GM23338 (cell line): ENCODE measurements around the gene TMEM178A. TPM values are rescaled to one million over a fixed set of nuclear protein-coding genes. Genes with fewer than 3 reads are reported as not detected.

ENCODE experiments used
- ATAC-seq: fragments of 200-7000 bp; cut with Tn5 transposase; 3 replicates; pipeline ENCODE4 v1.9.1; 2020
- DNase-seq: peaks from one replicate; pipeline ENCODE4 v3.0.0-alpha.2; 2015; ENCODE audit warnings: low spot score
- H2AFZ ChIP-seq: fragments of 200-600 bp; sonication (generic); 2 replicates; pipeline ENCODE4 v1.8.0; 2016; ENCODE audit warnings: antibody characterized with exemption, mild to moderate bottlenecking, moderate library complexity
- H3F3A ChIP-seq: fragments of 200-600 bp; sonication (generic); replicated peaks from 2 replicates; pipeline ENCODE4 v1.8.0; 2017; ENCODE audit warnings: antibody characterized with exemption, mixed run types, low read depth
- H3K27ac ChIP-seq: fragments of 200-600 bp; sonication (generic); 2 replicates; pipeline ENCODE4 v1.6.1; 2016; ENCODE audit warnings: low read depth
- H3K27me3 ChIP-seq: fragments of 200-600 bp; sonication (generic); 2 replicates; pipeline ENCODE4 v1.8.0; 2016; ENCODE audit warnings: mild to moderate bottlenecking, mixed run types, moderate library complexity; ENCODE audit not compliant: insufficient read depth
- H3K36me3 ChIP-seq: fragments of 200-600 bp; sonication (generic); 2 replicates; pipeline ENCODE4 v1.8.0; 2016; ENCODE audit warnings: mild to moderate bottlenecking; ENCODE audit not compliant: insufficient read depth
- H3K4me1 ChIP-seq: fragments of 200-600 bp; sonication (generic); 2 replicates; pipeline ENCODE4 v1.8.0; 2016; ENCODE audit warnings: mild to moderate bottlenecking, moderate library complexity; ENCODE audit not compliant: insufficient read depth
- H3K4me2 ChIP-seq: fragments of 200-600 bp; sonication (generic); 2 replicates; pipeline ENCODE4 v1.7.1; 2017; ENCODE audit warnings: mixed run types
- H3K4me3 ChIP-seq: fragments of 200-600 bp; sonication (generic); 2 replicates; pipeline ENCODE4 v1.6.1; 2016; ENCODE audit warnings: mixed run types
- H3K79me2 ChIP-seq: fragments of 200-600 bp; sonication (generic); replicated peaks from 2 replicates; pipeline ENCODE4 v1.8.0; 2017; ENCODE audit warnings: mild to moderate bottlenecking; ENCODE audit not compliant: insufficient read depth
- H3K9me2 ChIP-seq: fragments of 200-600 bp; sonication (generic); 2 replicates; pipeline ENCODE4 v1.8.0; 2017; ENCODE audit not compliant: insufficient read depth
- H4K20me1 ChIP-seq: fragments of 200-600 bp; sonication (generic); replicated peaks from 2 replicates; pipeline ENCODE4 v1.8.0; 2017; ENCODE audit warnings: mild to moderate bottlenecking; ENCODE audit not compliant: insufficient read depth
- H3K27ac Mint-ChIP-seq: 2 replicates; pipeline ENCODE4 v1.8.0; 2020; ENCODE audit warnings: inconsistent platforms, mild to moderate bottlenecking, moderate library complexity, mixed read lengths
- H3K27me3 Mint-ChIP-seq: 3 replicates; pipeline ENCODE4 v1.8.0; 2022; ENCODE audit warnings: low read depth, mild to moderate bottlenecking, moderate library complexity, mixed read lengths, inconsistent platforms; ENCODE audit not compliant: insufficient read depth, poor library complexity
- H3K36me3 Mint-ChIP-seq: 3 replicates; pipeline ENCODE4 v1.8.0; 2021; ENCODE audit warnings: low read depth, mild to moderate bottlenecking, inconsistent platforms, moderate library complexity, mixed read lengths
- H3K4me1 Mint-ChIP-seq: 3 replicates; pipeline ENCODE4 v1.8.0; 2020; ENCODE audit warnings: mild to moderate bottlenecking, inconsistent platforms, mixed read lengths
- H3K4me3 Mint-ChIP-seq: 3 replicates; pipeline ENCODE4 v1.8.0; 2021; ENCODE audit warnings: moderate library complexity, mild to moderate bottlenecking, inconsistent platforms, mixed read lengths
- H3K9me3 Mint-ChIP-seq: 3 replicates; pipeline ENCODE4 v1.8.0; 2020; ENCODE audit warnings: moderate library complexity, mild to moderate bottlenecking, inconsistent platforms, mixed read lengths
- CREB1 ChIP-seq: fragments of 250-450 bp; sonication (Bioruptor Pico); IDR thresholded peaks from 2 replicates; pipeline ENCODE4 v1.5.0; 2020; ENCODE audit warnings: low read depth, mild to moderate bottlenecking, moderate library complexity
- EZH2 ChIP-seq: fragments of 200-600 bp; sonication (generic); IDR thresholded peaks from one replicate; pipeline ENCODE4 v1.8.0; 2017; ENCODE audit warnings: antibody characterized with exemption, mild to moderate bottlenecking, low read depth; ENCODE audit not compliant: unreplicated experiment
- EZH2phosphoT487 ChIP-seq: fragments of 200-600 bp; sonication (generic); IDR thresholded peaks from one replicate; pipeline ENCODE4 v1.8.1; 2018; ENCODE audit warnings: antibody characterized with exemption; ENCODE audit not compliant: unreplicated experiment
- JUNB ChIP-seq: IDR thresholded peaks from one replicate; pipeline ENCODE4 v1.6.1; 2016; ENCODE audit warnings: antibody characterized with exemption; ENCODE audit not compliant: unreplicated experiment
- NANOG ChIP-seq: IDR thresholded peaks from 2 replicates; pipeline ENCODE4 v1.6.1; 2016; ENCODE audit warnings: antibody characterized with exemption, borderline replicate concordance
- POLR2AphosphoS5 ChIP-seq: IDR thresholded peaks from 2 replicates; pipeline ENCODE4 v1.6.1; 2016; ENCODE audit warnings: antibody characterized with exemption, low read depth
- STAT1 ChIP-seq: IDR thresholded peaks from one replicate; pipeline ENCODE4 v1.6.1; 2016; ENCODE audit warnings: antibody characterized with exemption; ENCODE audit not compliant: unreplicated experiment
- ZNF114 ChIP-seq: fragments of 250-450 bp; sonication (Bioruptor Pico); IDR thresholded peaks from 2 replicates; pipeline ENCODE4 v1.5.0; 2020; ENCODE audit warnings: mild to moderate bottlenecking, moderate library complexity
- polyA plus RNA-seq: library from polyadenylated mRNA; unstranded; fragments of >200 nt; fragmentation: Nextera tagmentation; extraction: Ambion mirVana; gene quantifications from 2 replicates; pipeline ENCODE4 v1.2.1, GENCODE V29; 2016
- total RNA-seq: library from RNA; depleted of rRNA; stranded (reverse); fragments of >200 nt; shearing (Covaris generic); gene quantifications from 2 replicates; pipeline ENCODE4 v1.2.3, GENCODE V29; 2014
- TF ChIP-seq, protein P1 (sequence below): IDR thresholded peaks from 2 replicates; pipeline ENCODE4 v1.6.1; 2016; ENCODE audit warnings: antibody characterized with exemption
- TF ChIP-seq, protein P2 (sequence below): IDR thresholded peaks from one replicate; pipeline ENCODE4 v1.6.1; 2018; ENCODE audit warnings: antibody characterized with exemption; ENCODE audit not compliant: unreplicated experiment
- TF ChIP-seq, protein P3 (sequence below), 2 experiments: fragments of 200-600 bp in 1 of 2; sonication (generic) in 1 of 2; conservative IDR thresholded peaks; 2 replicates each; pipeline versions ENCODE4 v1.5.1 to v1.6.1; 2016 to 2017; ENCODE audit warnings: antibody characterized with exemption in 2 of 2, low read depth in 2 of 2, mild to moderate bottlenecking in 2 of 2, moderate library complexity in 1 of 2
- TF ChIP-seq, protein P4 (sequence below): fragments of 250-450 bp; sonication (Bioruptor Pico); IDR thresholded peaks from 2 replicates; pipeline ENCODE4 v1.5.0; 2020; ENCODE audit warnings: mild to moderate bottlenecking, moderate library complexity

The TMEM178A gene
- total and polyA plus RNA-seq, 2 experiments from 2014 or later: 10.3 to 12.3 TPM

DNA sequence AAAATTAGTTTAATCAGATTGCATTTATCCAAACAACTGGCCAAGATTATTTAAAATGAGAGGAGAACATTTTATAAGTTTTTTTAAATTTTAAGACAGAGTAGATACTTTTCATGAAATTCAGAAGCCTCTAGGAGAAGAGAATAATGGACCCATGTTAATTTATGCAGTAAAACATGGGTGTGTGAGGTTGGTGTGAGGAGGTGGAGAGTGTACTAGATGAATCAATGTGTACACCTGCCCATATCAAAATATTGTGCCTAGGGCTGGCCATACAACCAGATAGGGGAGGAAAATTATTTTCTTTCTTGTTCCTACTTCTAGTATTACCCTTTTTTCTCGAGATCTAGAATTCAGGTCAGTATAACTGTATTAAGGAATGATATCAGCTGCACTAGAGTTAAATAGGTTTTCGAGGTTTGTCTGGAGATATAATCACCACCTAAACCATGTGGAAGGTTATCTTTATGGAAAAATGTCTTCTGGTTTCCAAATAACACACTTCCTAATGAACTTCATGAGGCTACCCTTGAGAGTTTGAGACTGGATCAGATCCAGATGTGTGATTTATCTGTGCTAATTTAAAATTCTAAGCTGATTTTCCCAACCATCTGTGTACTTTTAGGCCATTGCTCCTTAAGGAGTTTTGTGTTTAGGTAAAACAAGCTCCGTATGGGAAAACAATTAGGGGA lies 37.6 kb downstream of the TMEM178A start (continued):
- TF ChIP-seq JUNB: no peak
- TF ChIP-seq EZH2phosphoT487: no peak
- TF ChIP-seq, protein P1, sequence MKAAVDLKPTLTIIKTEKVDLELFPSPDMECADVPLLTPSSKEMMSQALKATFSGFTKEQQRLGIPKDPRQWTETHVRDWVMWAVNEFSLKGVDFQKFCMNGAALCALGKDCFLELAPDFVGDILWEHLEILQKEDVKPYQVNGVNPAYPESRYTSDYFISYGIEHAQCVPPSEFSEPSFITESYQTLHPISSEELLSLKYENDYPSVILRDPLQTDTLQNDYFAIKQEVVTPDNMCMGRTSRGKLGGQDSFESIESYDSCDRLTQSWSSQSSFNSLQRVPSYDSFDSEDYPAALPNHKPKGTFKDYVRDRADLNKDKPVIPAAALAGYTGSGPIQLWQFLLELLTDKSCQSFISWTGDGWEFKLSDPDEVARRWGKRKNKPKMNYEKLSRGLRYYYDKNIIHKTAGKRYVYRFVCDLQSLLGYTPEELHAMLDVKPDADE: no peak
- no peak for TF ChIP-seq ZNF114 (CRISPR knock-in tag)
- TF ChIP-seq, protein P2, sequence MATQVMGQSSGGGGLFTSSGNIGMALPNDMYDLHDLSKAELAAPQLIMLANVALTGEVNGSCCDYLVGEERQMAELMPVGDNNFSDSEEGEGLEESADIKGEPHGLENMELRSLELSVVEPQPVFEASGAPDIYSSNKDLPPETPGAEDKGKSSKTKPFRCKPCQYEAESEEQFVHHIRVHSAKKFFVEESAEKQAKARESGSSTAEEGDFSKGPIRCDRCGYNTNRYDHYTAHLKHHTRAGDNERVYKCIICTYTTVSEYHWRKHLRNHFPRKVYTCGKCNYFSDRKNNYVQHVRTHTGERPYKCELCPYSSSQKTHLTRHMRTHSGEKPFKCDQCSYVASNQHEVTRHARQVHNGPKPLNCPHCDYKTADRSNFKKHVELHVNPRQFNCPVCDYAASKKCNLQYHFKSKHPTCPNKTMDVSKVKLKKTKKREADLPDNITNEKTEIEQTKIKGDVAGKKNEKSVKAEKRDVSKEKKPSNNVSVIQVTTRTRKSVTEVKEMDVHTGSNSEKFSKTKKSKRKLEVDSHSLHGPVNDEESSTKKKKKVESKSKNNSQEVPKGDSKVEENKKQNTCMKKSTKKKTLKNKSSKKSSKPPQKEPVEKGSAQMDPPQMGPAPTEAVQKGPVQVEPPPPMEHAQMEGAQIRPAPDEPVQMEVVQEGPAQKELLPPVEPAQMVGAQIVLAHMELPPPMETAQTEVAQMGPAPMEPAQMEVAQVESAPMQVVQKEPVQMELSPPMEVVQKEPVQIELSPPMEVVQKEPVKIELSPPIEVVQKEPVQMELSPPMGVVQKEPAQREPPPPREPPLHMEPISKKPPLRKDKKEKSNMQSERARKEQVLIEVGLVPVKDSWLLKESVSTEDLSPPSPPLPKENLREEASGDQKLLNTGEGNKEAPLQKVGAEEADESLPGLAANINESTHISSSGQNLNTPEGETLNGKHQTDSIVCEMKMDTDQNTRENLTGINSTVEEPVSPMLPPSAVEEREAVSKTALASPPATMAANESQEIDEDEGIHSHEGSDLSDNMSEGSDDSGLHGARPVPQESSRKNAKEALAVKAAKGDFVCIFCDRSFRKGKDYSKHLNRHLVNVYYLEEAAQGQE: no peak
- no peak for TF ChIP-seq CREB1 (CRISPR knock-in tag)
- no peak for TF ChIP-seq NANOG

DNA sequence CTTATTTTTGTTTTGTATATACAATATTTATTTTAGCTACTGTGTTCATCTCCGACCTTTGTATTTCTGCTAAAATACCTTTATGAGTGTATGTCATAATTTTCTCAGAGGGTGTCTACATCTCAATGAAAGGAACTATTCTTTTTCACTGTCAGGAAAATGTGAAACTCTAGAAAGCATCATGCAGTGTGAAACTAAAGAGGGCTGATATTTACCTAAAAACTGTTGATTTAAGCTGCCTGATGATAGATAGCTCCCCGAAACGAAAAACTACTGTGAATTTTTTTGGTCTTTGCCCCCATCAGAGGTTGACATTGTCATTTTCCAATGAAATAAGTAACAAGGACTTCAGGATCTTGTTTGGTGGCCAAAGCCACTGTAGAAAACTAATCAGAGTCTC lies 38.8 kb downstream of the TMEM178A start:
- Mint-ChIP-seq H3K9me3 (peaks cover 19% of the 10 kb centered on the region), H3K4me1 (no peaks in the 10 kb centered on the region), H3K4me3 (no peak overlapping the region), H3K27me3 (no peaks in the 10 kb centered on the region), H3K27ac (no peak overlapping the region), H3K36me3 (peaks cover 25% of the 10 kb centered on the region)
- no peak for ATAC-seq
- H3K4me1 ChIP-seq: no peaks in the 10 kb centered on the region
- no peaks in the 10 kb centered on the region for H3K27me3 ChIP-seq
- 0 out of 2 replicates have a peak, but pooled peaks cover 2% of the 10 kb centered on the region for H3K79me2 ChIP-seq
- H2AFZ ChIP-seq: no peak overlapping the region
- H3K4me2 ChIP-seq: no peak overlapping the region
- no peak overlapping the region for H3K4me3 ChIP-seq
- H3K36me3 ChIP-seq: peaks cover 6% of the 10 kb centered on the region; the same call in 1 of the 2 replicates
- no peak for DNase-seq
- no peaks in the 10 kb centered on the region for H4K20me1 ChIP-seq
- H3K9me2 ChIP-seq: no peaks in the 10 kb centered on the region
- no peaks in the 10 kb centered on the region for H3F3A ChIP-seq
- no peak overlapping the region for H3K27ac ChIP-seq
- TF ChIP-seq, protein P3, sequence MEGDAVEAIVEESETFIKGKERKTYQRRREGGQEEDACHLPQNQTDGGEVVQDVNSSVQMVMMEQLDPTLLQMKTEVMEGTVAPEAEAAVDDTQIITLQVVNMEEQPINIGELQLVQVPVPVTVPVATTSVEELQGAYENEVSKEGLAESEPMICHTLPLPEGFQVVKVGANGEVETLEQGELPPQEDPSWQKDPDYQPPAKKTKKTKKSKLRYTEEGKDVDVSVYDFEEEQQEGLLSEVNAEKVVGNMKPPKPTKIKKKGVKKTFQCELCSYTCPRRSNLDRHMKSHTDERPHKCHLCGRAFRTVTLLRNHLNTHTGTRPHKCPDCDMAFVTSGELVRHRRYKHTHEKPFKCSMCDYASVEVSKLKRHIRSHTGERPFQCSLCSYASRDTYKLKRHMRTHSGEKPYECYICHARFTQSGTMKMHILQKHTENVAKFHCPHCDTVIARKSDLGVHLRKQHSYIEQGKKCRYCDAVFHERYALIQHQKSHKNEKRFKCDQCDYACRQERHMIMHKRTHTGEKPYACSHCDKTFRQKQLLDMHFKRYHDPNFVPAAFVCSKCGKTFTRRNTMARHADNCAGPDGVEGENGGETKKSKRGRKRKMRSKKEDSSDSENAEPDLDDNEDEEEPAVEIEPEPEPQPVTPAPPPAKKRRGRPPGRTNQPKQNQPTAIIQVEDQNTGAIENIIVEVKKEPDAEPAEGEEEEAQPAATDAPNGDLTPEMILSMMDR (conservative IDR thresholded peaks at IDR 0.05; ENCODE audit: low read depth in 2 of 2): no peak
- TF ChIP-seq EZH2: no peak
- no peak for TF ChIP-seq CREB1 (CRISPR knock-in tag)
- TF ChIP-seq, protein P4, sequence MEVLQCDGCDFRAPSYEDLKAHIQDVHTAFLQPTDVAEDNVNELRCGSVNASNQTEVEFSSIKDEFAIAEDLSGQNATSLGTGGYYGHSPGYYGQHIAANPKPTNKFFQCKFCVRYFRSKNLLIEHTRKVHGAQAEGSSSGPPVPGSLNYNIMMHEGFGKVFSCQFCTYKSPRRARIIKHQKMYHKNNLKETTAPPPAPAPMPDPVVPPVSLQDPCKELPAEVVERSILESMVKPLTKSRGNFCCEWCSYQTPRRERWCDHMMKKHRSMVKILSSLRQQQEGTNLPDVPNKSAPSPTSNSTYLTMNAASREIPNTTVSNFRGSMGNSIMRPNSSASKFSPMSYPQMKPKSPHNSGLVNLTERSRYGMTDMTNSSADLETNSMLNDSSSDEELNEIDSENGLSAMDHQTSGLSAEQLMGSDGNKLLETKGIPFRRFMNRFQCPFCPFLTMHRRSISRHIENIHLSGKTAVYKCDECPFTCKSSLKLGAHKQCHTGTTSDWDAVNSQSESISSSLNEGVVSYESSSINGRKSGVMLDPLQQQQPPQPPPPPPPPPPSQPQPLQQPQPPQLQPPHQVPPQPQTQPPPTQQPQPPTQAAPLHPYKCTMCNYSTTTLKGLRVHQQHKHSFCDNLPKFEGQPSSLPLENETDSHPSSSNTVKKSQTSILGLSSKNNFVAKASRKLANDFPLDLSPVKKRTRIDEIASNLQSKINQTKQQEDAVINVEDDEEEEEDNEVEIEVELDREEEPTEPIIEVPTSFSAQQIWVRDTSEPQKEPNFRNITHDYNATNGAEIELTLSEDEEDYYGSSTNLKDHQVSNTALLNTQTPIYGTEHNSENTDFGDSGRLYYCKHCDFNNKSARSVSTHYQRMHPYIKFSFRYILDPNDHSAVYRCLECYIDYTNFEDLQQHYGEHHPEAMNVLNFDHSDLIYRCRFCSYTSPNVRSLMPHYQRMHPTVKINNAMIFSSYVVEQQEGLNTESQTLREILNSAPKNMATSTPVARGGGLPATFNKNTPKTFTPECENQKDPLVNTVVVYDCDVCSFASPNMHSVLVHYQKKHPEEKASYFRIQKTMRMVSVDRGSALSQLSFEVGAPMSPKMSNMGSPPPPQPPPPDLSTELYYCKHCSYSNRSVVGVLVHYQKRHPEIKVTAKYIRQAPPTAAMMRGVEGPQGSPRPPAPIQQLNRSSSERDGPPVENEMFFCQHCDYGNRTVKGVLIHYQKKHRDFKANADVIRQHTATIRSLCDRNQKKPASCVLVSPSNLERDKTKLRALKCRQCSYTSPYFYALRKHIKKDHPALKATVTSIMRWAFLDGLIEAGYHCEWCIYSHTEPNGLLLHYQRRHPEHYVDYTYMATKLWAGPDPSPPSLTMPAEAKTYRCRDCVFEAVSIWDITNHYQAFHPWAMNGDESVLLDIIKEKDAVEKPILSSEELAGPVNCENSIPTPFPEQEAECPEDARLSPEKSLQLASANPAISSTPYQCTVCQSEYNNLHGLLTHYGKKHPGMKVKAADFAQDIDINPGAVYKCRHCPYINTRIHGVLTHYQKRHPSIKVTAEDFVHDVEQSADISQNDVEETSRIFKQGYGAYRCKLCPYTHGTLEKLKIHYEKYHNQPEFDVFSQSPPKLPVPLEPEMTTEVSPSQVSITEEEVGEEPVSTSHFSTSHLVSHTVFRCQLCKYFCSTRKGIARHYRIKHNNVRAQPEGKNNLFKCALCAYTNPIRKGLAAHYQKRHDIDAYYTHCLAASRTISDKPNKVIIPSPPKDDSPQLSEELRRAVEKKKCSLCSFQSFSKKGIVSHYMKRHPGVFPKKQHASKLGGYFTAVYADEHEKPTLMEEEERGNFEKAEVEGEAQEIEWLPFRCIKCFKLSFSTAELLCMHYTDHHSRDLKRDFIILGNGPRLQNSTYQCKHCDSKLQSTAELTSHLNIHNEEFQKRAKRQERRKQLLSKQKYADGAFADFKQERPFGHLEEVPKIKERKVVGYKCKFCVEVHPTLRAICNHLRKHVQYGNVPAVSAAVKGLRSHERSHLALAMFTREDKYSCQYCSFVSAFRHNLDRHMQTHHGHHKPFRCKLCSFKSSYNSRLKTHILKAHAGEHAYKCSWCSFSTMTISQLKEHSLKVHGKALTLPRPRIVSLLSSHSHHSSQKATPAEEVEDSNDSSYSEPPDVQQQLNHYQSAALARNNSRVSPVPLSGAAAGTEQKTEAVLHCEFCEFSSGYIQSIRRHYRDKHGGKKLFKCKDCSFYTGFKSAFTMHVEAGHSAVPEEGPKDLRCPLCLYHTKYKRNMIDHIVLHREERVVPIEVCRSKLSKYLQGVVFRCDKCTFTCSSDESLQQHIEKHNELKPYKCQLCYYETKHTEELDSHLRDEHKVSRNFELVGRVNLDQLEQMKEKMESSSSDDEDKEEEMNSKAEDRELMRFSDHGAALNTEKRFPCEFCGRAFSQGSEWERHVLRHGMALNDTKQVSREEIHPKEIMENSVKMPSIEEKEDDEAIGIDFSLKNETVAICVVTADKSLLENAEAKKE: no peak
- no peak for TF ChIP-seq JUNB
- TF ChIP-seq POLR2AphosphoS5: no peak
- TF ChIP-seq STAT1: no peak
- no peak for TF ChIP-seq ZNF114 (CRISPR knock-in tag)
